CD4-positive, alpha-beta T cell treated with Interleukin-4 for 1 hour (primary cell): Measurements from ENCODE around the gene FOXD4L6.
"Not testable (repeated sequence)": the region's sequence is repeated elsewhere in the genome, so short reads cannot be mapped to it uniquely, and the experiment has no call there.

Experiments
- DNase-seq, 2 donors: peaks; one replicate each; pipeline ENCODE4 v3.0.0-alpha.2; 2020 to 2022

Gene FOXD4L6

GRCh38 chr9:41098759-41099158 lies 29.7 kb downstream of the FOXD4L6 start:
- DNase-seq, result not testable (repeated sequence)

- DNase-seq, result not testable (repeated sequence)
These were observed 33.4 kb downstream of the FOXD4L6 start for GRCh38 chr9:41095060-41095459.

- not testable (repeated sequence) for DNase-seq
These were observed 34.3 kb downstream of the FOXD4L6 start for GRCh38 chr9:41094010-41094773.

- DNase-seq, result not testable (repeated sequence)
These were observed 37.6 kb downstream of the FOXD4L6 start for GRCh38 chr9:41090922-41091321.

- not testable (repeated sequence) for DNase-seq
These were observed 38.1 kb downstream of the FOXD4L6 start for GRCh38 chr9:41090386-41090785.

GRCh38 chr9:41088450-41089059 lies 39.9 kb downstream of the FOXD4L6 start:
- DNase-seq, result not testable (repeated sequence)

- not testable (repeated sequence) for DNase-seq
These were observed 40.6 kb downstream of the FOXD4L6 start for GRCh38 chr9:41087929-41088328.

GRCh38 chr9:41087157-41087780 lies 41.2 kb downstream of the FOXD4L6 start:
- not testable (repeated sequence) for DNase-seq

- DNase-seq, result not testable (repeated sequence)
These were observed 41.8 kb downstream of the FOXD4L6 start for GRCh38 chr9:41086685-41087084.

- not testable (repeated sequence) for DNase-seq
These were observed 42.3 kb downstream of the FOXD4L6 start for GRCh38 chr9:41086215-41086614.

GRCh38 chr9:41082358-41082757 lies 46.1 kb downstream of the FOXD4L6 start:
- not testable (repeated sequence) for DNase-seq

- DNase-seq, result not testable (repeated sequence)
These were observed 49.0 kb downstream of the FOXD4L6 start for GRCh38 chr9:41079464-41079863.

GRCh38 chr9:41077586-41077985 lies 50.9 kb downstream of the FOXD4L6 start:
- DNase-seq, result not testable (repeated sequence)
